OCI-LY1 (cell line): ENCODE results near the gene MXRA7.
"Not testable (repeated sequence)": the region's sequence is repeated elsewhere in the genome, so short reads cannot be mapped to it uniquely, and the experiment has no call there.

Experiments used
- H2AFZ ChIP-seq: fragments of 200-600 bp; sonication (generic), shearing (Covaris generic); 2 replicates; pipeline ENCODE4 v1.6.0; 2014; ENCODE audit warnings: antibody characterized with exemption, mild to moderate bottlenecking, low read length
- H3F3A ChIP-seq: fragments of 200-600 bp; sonication (generic), shearing (Covaris generic); 2 replicates; pipeline ENCODE4 v1.6.0; 2014; ENCODE audit warnings: mild to moderate bottlenecking, antibody characterized with exemption, low read length, moderate library complexity; ENCODE audit not compliant: insufficient read depth
- H3K27ac ChIP-seq: fragments of 200-600 bp; sonication (generic); 2 replicates; pipeline ENCODE4 v1.5.1; 2014; ENCODE audit warnings: low read length, mixed run types, mild to moderate bottlenecking, low read depth; ENCODE audit not compliant: poor library complexity, severe bottlenecking
- H3K27me3 ChIP-seq: fragments of 200-600 bp; sonication (generic); 2 replicates; pipeline ENCODE4 v1.6.0; 2014; ENCODE audit warnings: antibody characterized with exemption, mild to moderate bottlenecking, low read length, moderate library complexity; ENCODE audit not compliant: insufficient read depth
- H3K36me3 ChIP-seq: fragments of 200-600 bp; sonication (generic); 2 replicates; pipeline ENCODE4 v1.6.1; 2014; ENCODE audit warnings: mild to moderate bottlenecking, antibody characterized with exemption, low read length, moderate library complexity, mixed read lengths; ENCODE audit not compliant: insufficient read depth
- H3K4me1 ChIP-seq: fragments of 200-600 bp; sonication (generic); 2 replicates; pipeline ENCODE4 v1.5.1; 2014; ENCODE audit warnings: mild to moderate bottlenecking, low read length, moderate library complexity; ENCODE audit not compliant: insufficient read depth, severe bottlenecking
- H3K4me2 ChIP-seq: fragments of 200-600 bp; sonication (generic), shearing (Covaris generic); 2 replicates; pipeline ENCODE4 v1.6.1; 2014; ENCODE audit warnings: low read length
- H3K4me3 ChIP-seq: fragments of 200-600 bp; sonication (generic); 2 replicates; pipeline ENCODE4 v1.5.1; 2014; ENCODE audit warnings: low read length, low read depth, mild to moderate bottlenecking, mixed read lengths; ENCODE audit not compliant: poor library complexity, severe bottlenecking
- H3K79me2 ChIP-seq: fragments of 200-600 bp; shearing (Covaris generic); 2 replicates; pipeline ENCODE4 v1.6.1; 2016; ENCODE audit warnings: mixed run types, low read length, mixed read lengths; ENCODE audit not compliant: insufficient read depth
- H3K9ac ChIP-seq: fragments of 200-600 bp; sonication (generic), shearing (Covaris generic); 2 replicates; pipeline ENCODE4 v1.6.1; 2014; ENCODE audit warnings: mild to moderate bottlenecking, low read length, mixed read lengths
- H3K9me2 ChIP-seq: fragments of 200-600 bp; sonication (generic), shearing (Covaris generic); 2 replicates; pipeline ENCODE4 v1.6.1; 2014; ENCODE audit warnings: low read depth, mild to moderate bottlenecking, low read length, mixed read lengths
- H3K9me3 ChIP-seq: fragments of 200-600 bp; shearing (Covaris generic); 2 replicates; pipeline ENCODE4 v1.6.1; 2014; ENCODE audit warnings: low read length, mixed read lengths
- H4K20me1 ChIP-seq: fragments of 200-600 bp; sonication (generic), shearing (Covaris generic); 2 replicates; pipeline ENCODE4 v1.6.0; 2016; ENCODE audit warnings: mild to moderate bottlenecking, low read length; ENCODE audit not compliant: insufficient read depth
- CTCF ChIP-seq: fragments of 200-600 bp; sonication (generic), shearing (Covaris generic); IDR thresholded peaks from 2 replicates; pipeline ENCODE4 v1.5.1; 2017; ENCODE audit warnings: mild to moderate bottlenecking, antibody characterized with exemption, low read length, moderate library complexity, mixed read lengths
- EZH2 ChIP-seq: fragments of 200-600 bp; sonication (generic), shearing (Covaris generic); IDR thresholded peaks from 2 replicates; pipeline ENCODE4 v1.8.0; 2017; ENCODE audit warnings: borderline replicate concordance, mixed run types, mild to moderate bottlenecking, antibody characterized with exemption, low read length, moderate library complexity, mixed read lengths

MXRA7 gene

GRCh38 chr17:76744747-76745146 is 34.0 kb upstream of the MXRA7 start:
- Histone ChIP-seq H3K4me3 (no peak overlapping the region), H3K4me1 (peaks cover 11% of the 10 kb centered on the region), H3K27me3 (no peaks in the 10 kb centered on the region), H3K9ac (no peak overlapping the region), H4K20me1 (no peaks in the 10 kb centered on the region), H3K9me3 (no peaks in the 10 kb centered on the region), H3K9me2 (no peaks in the 10 kb centered on the region), H3K36me3 (peaks cover 45% of the 10 kb centered on the region), H2AFZ (no peak overlapping the region), H3K27ac (no peak overlapping the region), H3K4me2 (no peak overlapping the region), H3K79me2 (no peaks in the 10 kb centered on the region), H3F3A (no peaks in the 10 kb centered on the region)
- TF ChIP-seq EZH2 (no peak), CTCF (no peak)

GRCh38 chr17:76742958-76743357 is 32.2 kb upstream of the MXRA7 start:
- peaks cover 45% of the 10 kb centered on the region for H3K36me3 ChIP-seq
- no peak for TF ChIP-seq CTCF
- no peak for TF ChIP-seq EZH2
- no peak overlapping the region for H2AFZ ChIP-seq
- no peak overlapping the region for H3K9ac ChIP-seq
- no peak overlapping the region for H3K4me2 ChIP-seq
- no peak overlapping the region for H3K27ac ChIP-seq
- H3K9me3 ChIP-seq = no peaks in the 10 kb centered on the region
- H3K4me1 ChIP-seq = peaks cover 27% of the 10 kb centered on the region
- H3K9me2 ChIP-seq = no peaks in the 10 kb centered on the region
- no peaks in the 10 kb centered on the region for H3K27me3 ChIP-seq
- H3K79me2 ChIP-seq = peaks cover 6% of the 10 kb centered on the region
- no peak overlapping the region for H3K4me3 ChIP-seq
- no peaks in the 10 kb centered on the region for H4K20me1 ChIP-seq
- H3F3A ChIP-seq = no peaks in the 10 kb centered on the region

GRCh38 chr17:76740329-76741118 is 29.8 kb upstream of the MXRA7 start:
- no peak overlapping the region for H3K4me2 ChIP-seq
- peaks cover 21% of the 10 kb centered on the region for H3K79me2 ChIP-seq
- peaks cover 28% of the 10 kb centered on the region for H3K4me1 ChIP-seq
- peaks cover 49% of the 10 kb centered on the region for H3K36me3 ChIP-seq
- no peak for TF ChIP-seq EZH2
- TF ChIP-seq CTCF = no peak
- no peaks in the 10 kb centered on the region for H3K9me3 ChIP-seq
- peak overlapping the region; percentile 19 for H3K27ac ChIP-seq
- H3K9ac ChIP-seq = peak overlapping the region; percentile 12; the same call in 1 of the 2 replicates
- H3F3A ChIP-seq = no peaks in the 10 kb centered on the region
- H2AFZ ChIP-seq = no peak overlapping the region
- H4K20me1 ChIP-seq = no peaks in the 10 kb centered on the region
- H3K9me2 ChIP-seq = no peaks in the 10 kb centered on the region
- no peak overlapping the region for H3K4me3 ChIP-seq
- no peaks in the 10 kb centered on the region for H3K27me3 ChIP-seq

DNA sequence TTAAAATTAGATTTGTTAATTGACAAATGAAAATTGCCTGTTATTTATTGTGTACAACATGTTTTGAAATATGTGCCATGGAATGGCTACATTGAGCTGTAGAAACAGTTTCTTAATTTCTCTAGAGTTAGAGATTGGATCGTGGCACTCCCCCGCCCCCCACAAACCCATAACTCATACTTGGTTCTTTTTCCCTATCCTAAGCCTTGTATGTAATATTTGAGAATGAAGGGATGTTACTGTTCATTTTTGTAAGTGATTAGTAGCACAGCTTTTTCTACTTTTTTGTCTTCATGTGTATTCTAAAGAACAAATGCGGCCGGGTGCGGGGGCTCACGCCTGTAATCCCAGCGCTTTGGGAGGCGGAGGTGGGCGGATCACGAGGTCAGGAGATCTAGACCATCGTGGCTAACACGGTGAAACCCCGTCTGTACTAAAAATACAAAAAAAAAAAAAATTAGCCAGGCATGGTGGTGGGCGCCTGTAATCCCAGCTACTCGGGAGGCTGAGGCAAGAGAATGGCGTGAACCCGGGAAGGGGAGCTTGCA is 28.9 kb upstream of the MXRA7 start:
- Histone ChIP-seq H3K4me3 (peak overlapping the region; percentile 96), H3K36me3 (peaks cover 49% of the 10 kb centered on the region), H3K79me2 (peaks cover 30% of the 10 kb centered on the region)

More for the DNA sequence above, 28.9 kb upstream of the MXRA7 start:
- not testable (repeated sequence) for H3K27ac ChIP-seq, H3F3A ChIP-seq, H2AFZ ChIP-seq, H3K9me2 ChIP-seq, H3K9me3 ChIP-seq, H4K20me1 ChIP-seq, H3K27me3 ChIP-seq
- Histone ChIP-seq H3K9ac (peak overlapping the region; percentile 90), H3K4me2 (peak overlapping the region; percentile 95), H3K4me1 (peaks cover 37% of the 10 kb centered on the region)
